GM23338 (cell line): Measurements from ENCODE around the gene ESRRA. TPM values are rescaled to one million over a fixed set of nuclear protein-coding genes. Genes with fewer than 3 reads are reported as not detected.

Experiments
- ATAC-seq: fragments of 200-7000 bp; cut with Tn5 transposase; 3 replicates; pipeline ENCODE4 v1.9.1; 2020
- DNase-seq: peaks from one replicate; pipeline ENCODE4 v3.0.0-alpha.2; 2015; ENCODE audit warnings: low spot score
- H2AFZ ChIP-seq: fragments of 200-600 bp; sonication (generic); 2 replicates; pipeline ENCODE4 v1.8.0; 2016; ENCODE audit warnings: antibody characterized with exemption, mild to moderate bottlenecking, moderate library complexity
- H3F3A ChIP-seq: fragments of 200-600 bp; sonication (generic); replicated peaks from 2 replicates; pipeline ENCODE4 v1.8.0; 2017; ENCODE audit warnings: antibody characterized with exemption, mixed run types, low read depth
- H3K27ac ChIP-seq: fragments of 200-600 bp; sonication (generic); 2 replicates; pipeline ENCODE4 v1.6.1; 2016; ENCODE audit warnings: low read depth
- H3K27me3 ChIP-seq: fragments of 200-600 bp; sonication (generic); 2 replicates; pipeline ENCODE4 v1.8.0; 2016; ENCODE audit warnings: mild to moderate bottlenecking, mixed run types, moderate library complexity; ENCODE audit not compliant: insufficient read depth
- H3K36me3 ChIP-seq: fragments of 200-600 bp; sonication (generic); 2 replicates; pipeline ENCODE4 v1.8.0; 2016; ENCODE audit warnings: mild to moderate bottlenecking; ENCODE audit not compliant: insufficient read depth
- H3K4me1 ChIP-seq: fragments of 200-600 bp; sonication (generic); 2 replicates; pipeline ENCODE4 v1.8.0; 2016; ENCODE audit warnings: mild to moderate bottlenecking, moderate library complexity; ENCODE audit not compliant: insufficient read depth
- H3K4me2 ChIP-seq: fragments of 200-600 bp; sonication (generic); 2 replicates; pipeline ENCODE4 v1.7.1; 2017; ENCODE audit warnings: mixed run types
- H3K4me3 ChIP-seq: fragments of 200-600 bp; sonication (generic); 2 replicates; pipeline ENCODE4 v1.6.1; 2016; ENCODE audit warnings: mixed run types
- H3K79me2 ChIP-seq: fragments of 200-600 bp; sonication (generic); replicated peaks from 2 replicates; pipeline ENCODE4 v1.8.0; 2017; ENCODE audit warnings: mild to moderate bottlenecking; ENCODE audit not compliant: insufficient read depth
- H3K9me2 ChIP-seq: fragments of 200-600 bp; sonication (generic); 2 replicates; pipeline ENCODE4 v1.8.0; 2017; ENCODE audit not compliant: insufficient read depth
- H4K20me1 ChIP-seq: fragments of 200-600 bp; sonication (generic); replicated peaks from 2 replicates; pipeline ENCODE4 v1.8.0; 2017; ENCODE audit warnings: mild to moderate bottlenecking; ENCODE audit not compliant: insufficient read depth
- H3K27ac Mint-ChIP-seq: 2 replicates; pipeline ENCODE4 v1.8.0; 2020; ENCODE audit warnings: inconsistent platforms, mild to moderate bottlenecking, moderate library complexity, mixed read lengths
- H3K27me3 Mint-ChIP-seq: 3 replicates; pipeline ENCODE4 v1.8.0; 2022; ENCODE audit warnings: low read depth, mild to moderate bottlenecking, moderate library complexity, mixed read lengths, inconsistent platforms; ENCODE audit not compliant: insufficient read depth, poor library complexity
- H3K36me3 Mint-ChIP-seq: 3 replicates; pipeline ENCODE4 v1.8.0; 2021; ENCODE audit warnings: low read depth, mild to moderate bottlenecking, inconsistent platforms, moderate library complexity, mixed read lengths
- H3K4me1 Mint-ChIP-seq: 3 replicates; pipeline ENCODE4 v1.8.0; 2020; ENCODE audit warnings: mild to moderate bottlenecking, inconsistent platforms, mixed read lengths
- H3K4me3 Mint-ChIP-seq: 3 replicates; pipeline ENCODE4 v1.8.0; 2021; ENCODE audit warnings: moderate library complexity, mild to moderate bottlenecking, inconsistent platforms, mixed read lengths
- H3K9me3 Mint-ChIP-seq: 3 replicates; pipeline ENCODE4 v1.8.0; 2020; ENCODE audit warnings: moderate library complexity, mild to moderate bottlenecking, inconsistent platforms, mixed read lengths
- CREB1 ChIP-seq: fragments of 250-450 bp; sonication (Bioruptor Pico); IDR thresholded peaks from 2 replicates; pipeline ENCODE4 v1.5.0; 2020; ENCODE audit warnings: low read depth, mild to moderate bottlenecking, moderate library complexity
- CTCF ChIP-seq, 2 experiments: fragments of 200-600 bp in 1 of 2; sonication (generic) in 1 of 2; conservative IDR thresholded peaks; 2 replicates each; pipeline versions ENCODE4 v1.5.1 to v1.6.1; 2016 to 2017; ENCODE audit warnings: antibody characterized with exemption in 2 of 2, low read depth in 2 of 2, mild to moderate bottlenecking in 2 of 2, moderate library complexity in 1 of 2
- ETS1 ChIP-seq: IDR thresholded peaks from 2 replicates; pipeline ENCODE4 v1.6.1; 2016; ENCODE audit warnings: antibody characterized with exemption
- EZH2 ChIP-seq: fragments of 200-600 bp; sonication (generic); IDR thresholded peaks from one replicate; pipeline ENCODE4 v1.8.0; 2017; ENCODE audit warnings: antibody characterized with exemption, mild to moderate bottlenecking, low read depth; ENCODE audit not compliant: unreplicated experiment
- JUNB ChIP-seq: IDR thresholded peaks from one replicate; pipeline ENCODE4 v1.6.1; 2016; ENCODE audit warnings: antibody characterized with exemption; ENCODE audit not compliant: unreplicated experiment
- POLR2AphosphoS5 ChIP-seq: IDR thresholded peaks from 2 replicates; pipeline ENCODE4 v1.6.1; 2016; ENCODE audit warnings: antibody characterized with exemption, low read depth
- STAT1 ChIP-seq: IDR thresholded peaks from one replicate; pipeline ENCODE4 v1.6.1; 2016; ENCODE audit warnings: antibody characterized with exemption; ENCODE audit not compliant: unreplicated experiment
- ZNF114 ChIP-seq: fragments of 250-450 bp; sonication (Bioruptor Pico); IDR thresholded peaks from 2 replicates; pipeline ENCODE4 v1.5.0; 2020; ENCODE audit warnings: mild to moderate bottlenecking, moderate library complexity
- ZNF462 ChIP-seq: fragments of 250-450 bp; sonication (Bioruptor Pico); IDR thresholded peaks from 2 replicates; pipeline ENCODE4 v1.5.0; 2020; ENCODE audit warnings: mild to moderate bottlenecking, moderate library complexity
- microRNA-seq: library from miRNA; unstranded; fragments of <30 nt; microRNA quantifications from one replicate; pipeline ENCODE4, GENCODE V29; 2017
- polyA plus RNA-seq: library from polyadenylated mRNA; unstranded; fragments of >200 nt; fragmentation: Nextera tagmentation; extraction: Ambion mirVana; gene quantifications from 2 replicates; pipeline ENCODE4 v1.2.1, GENCODE V29; 2016
- small RNA-seq: library from RNA; depleted of rRNA; stranded (forward); fragments of <200 nt; gene quantifications from one replicate; pipeline ENCODE3, GENCODE V24; 2014; ENCODE audit warnings: low replicate concordance
- total RNA-seq: library from RNA; depleted of rRNA; stranded (reverse); fragments of >200 nt; shearing (Covaris generic); gene quantifications from 2 replicates; pipeline ENCODE4 v1.2.3, GENCODE V29; 2014; rRNA removed

Gene ESRRA
- total and polyA plus RNA-seq, 2 experiments from 2014 or later = 13.7 to 55.1 TPM

GRCh38 chr11:64364911-64365310 is 59.6 kb downstream of the ESRRA start:
- H3K4me3 ChIP-seq = no peak overlapping the region
- H3K9me2 ChIP-seq = no peaks in the 10 kb centered on the region
- Mint-ChIP-seq H3K36me3 (peaks cover 32% of the 10 kb centered on the region), H3K4me3 (no peak overlapping the region), H3K27me3 (peaks cover 20% of the 10 kb centered on the region), H3K9me3 (no peaks in the 10 kb centered on the region), H3K4me1 (peaks cover 10% of the 10 kb centered on the region), H3K27ac (no peak overlapping the region)
- peaks cover 6% of the 10 kb centered on the region; the same call in 1 of the 2 replicates for H3K27me3 ChIP-seq
- H3K4me1 ChIP-seq = peaks cover 11% of the 10 kb centered on the region
- H3K4me2 ChIP-seq = no peak overlapping the region
- H3F3A ChIP-seq = 0 out of 2 replicates have a peak, but pooled peaks cover 11% of the 10 kb centered on the region
- H4K20me1 ChIP-seq = no peaks in the 10 kb centered on the region; the same call in 1 of the 2 replicates
- H3K27ac ChIP-seq = no peak overlapping the region
- DNase-seq = no peak
- no peak for TF ChIP-seq ETS1
- TF ChIP-seq CREB1 = no peak
- no peak for TF ChIP-seq ZNF462 (CRISPR knock-in tag)
- TF ChIP-seq STAT1 = no peak
- no peak for TF ChIP-seq ZNF114 (CRISPR knock-in tag)
- no peak for TF ChIP-seq JUNB
- TF ChIP-seq POLR2AphosphoS5 = no peak
- no peak for TF ChIP-seq CTCF (conservative IDR thresholded peaks at IDR 0.05; ENCODE audit: low read depth in 2 of 2)
- TF ChIP-seq EZH2 = no peak
- no peaks in the 10 kb centered on the region for H3K36me3 ChIP-seq
- ATAC-seq = no peak
- H2AFZ ChIP-seq = no peak overlapping the region
- H3K79me2 ChIP-seq = no peaks in the 10 kb centered on the region

Small RNAs within 50 kb of the gene (microRNA-seq; reads per million reads assigned to microRNA genes)
- not detected for gene MIR7155

Small RNAs within 50 kb of the gene (small RNA-seq; reads per million reads assigned to genes)
- gene MIR7155 (not detected), gene RF00019 (not detected)

Other genes with a start within 250 kb of the ESRRA start
- 22.2 and 33.0 TPM in 2 replicates for gene MACROD1, start 139.4 kb upstream of the ESRRA start, total RNA-seq
- gene MACROD1, start 139.4 kb upstream of the ESRRA start, polyA plus RNA-seq = 51.3 and 51.6 TPM in 2 replicates
- gene STIP1, start 119.4 kb upstream of the ESRRA start, total RNA-seq = 346 and 351 TPM in 2 replicates
- gene STIP1, start 119.4 kb upstream of the ESRRA start, polyA plus RNA-seq = 194 and 213 TPM in 2 replicates
- 0.43 and 1.5 TPM in 2 replicates for gene FERMT3, start 98.8 kb upstream of the ESRRA start, total RNA-seq
- gene FERMT3, start 98.8 kb upstream of the ESRRA start, polyA plus RNA-seq = 1.1 and 1.6 TPM in 2 replicates
- 36.9 and 40.6 TPM in 2 replicates for gene TRPT1, start 79.3 kb upstream of the ESRRA start, total RNA-seq
- gene TRPT1, start 79.3 kb upstream of the ESRRA start, polyA plus RNA-seq = 52.2 and 55.7 TPM in 2 replicates
- 35.1 and 67.0 TPM in 2 replicates for gene NUDT22, start 79.2 kb upstream of the ESRRA start, total RNA-seq
- 31.1 and 33.9 TPM in 2 replicates for gene NUDT22, start 79.2 kb upstream of the ESRRA start, polyA plus RNA-seq
- gene DNAJC4, start 75.0 kb upstream of the ESRRA start, total RNA-seq = 7.7 and 10.5 TPM in 2 replicates
- gene DNAJC4, start 75.0 kb upstream of the ESRRA start, polyA plus RNA-seq = 31.0 and 34.4 TPM in 2 replicates
- gene VEGFB, start 70.9 kb upstream of the ESRRA start, total RNA-seq = 24.2 and 25.8 TPM in 2 replicates
- 20.8 and 24.6 TPM in 2 replicates for gene VEGFB, start 70.9 kb upstream of the ESRRA start, polyA plus RNA-seq
- 31.4 and 35.0 TPM in 2 replicates for gene FKBP2, start 64.4 kb upstream of the ESRRA start, total RNA-seq
- gene FKBP2, start 64.4 kb upstream of the ESRRA start, polyA plus RNA-seq = 201 and 221 TPM in 2 replicates
- gene PPP1R14B, start 58.6 kb upstream of the ESRRA start, total RNA-seq = 283 and 315 TPM in 2 replicates
- 250 and 418 TPM in 2 replicates for gene PPP1R14B, start 58.6 kb upstream of the ESRRA start, polyA plus RNA-seq
- gene PLCB3, start 54.0 kb upstream of the ESRRA start, total RNA-seq = 89.8 and 103 TPM in 2 replicates
- 28.1 and 30.9 TPM in 2 replicates for gene PLCB3, start 54.0 kb upstream of the ESRRA start, polyA plus RNA-seq
- 45.8 and 46.4 TPM in 2 replicates for gene BAD, start 20.9 kb upstream of the ESRRA start, total RNA-seq
- 45.5 and 46.3 TPM in 2 replicates for gene BAD, start 20.9 kb upstream of the ESRRA start, polyA plus RNA-seq
- gene GPR137, start 19.7 kb upstream of the ESRRA start, total RNA-seq = 32.5 and 35.6 TPM in 2 replicates
- 16.3 and 17.7 TPM in 2 replicates for gene GPR137, start 19.7 kb upstream of the ESRRA start, polyA plus RNA-seq
- 1.0 TPM in 1 of 2 replicates, not detected in the other for gene KCNK4, start 14.2 kb upstream of the ESRRA start, total RNA-seq
- not detected in 2 replicates for gene KCNK4, start 14.2 kb upstream of the ESRRA start, polyA plus RNA-seq
- not detected in 2 replicates for gene CATSPERZ, start 5.2 kb upstream of the ESRRA start, total RNA-seq
- gene CATSPERZ, start 5.2 kb upstream of the ESRRA start, polyA plus RNA-seq = 0.99 and 1.8 TPM in 2 replicates
- gene TRMT112, start 12.0 kb downstream of the ESRRA start, total RNA-seq = 298 and 349 TPM in 2 replicates
- 927 and 1,003 TPM in 2 replicates for gene TRMT112, start 12.0 kb downstream of the ESRRA start, polyA plus RNA-seq
- gene PRDX5, start 12.6 kb downstream of the ESRRA start, total RNA-seq = 202 and 212 TPM in 2 replicates
- 300 and 312 TPM in 2 replicates for gene PRDX5, start 12.6 kb downstream of the ESRRA start, polyA plus RNA-seq
- 12.1 and 12.3 TPM in 2 replicates for gene CCDC88B, start 34.7 kb downstream of the ESRRA start, total RNA-seq
- gene CCDC88B, start 34.7 kb downstream of the ESRRA start, polyA plus RNA-seq = 5.9 and 6.8 TPM in 2 replicates
- 18.6 and 19.9 TPM in 2 replicates for gene RPS6KA4, start 53.6 kb downstream of the ESRRA start, total RNA-seq
- 3.5 and 4.1 TPM in 2 replicates for gene RPS6KA4, start 53.6 kb downstream of the ESRRA start, polyA plus RNA-seq